Hepatocyte (in vitro differentiated cells): ENCODE measurements around the gene PKP3.

Experiments
- EZH2 ChIP-seq: fragments of 200-600 bp; sonication (generic); IDR thresholded peaks from 2 replicates; pipeline ENCODE4 v1.6.1; 2016; ENCODE audit warnings: antibody characterized with exemption, mild to moderate bottlenecking, borderline replicate concordance
- TF ChIP-seq, protein P1 (sequence below): fragments of 200-600 bp; sonication (generic); IDR thresholded peaks from 2 replicates; pipeline ENCODE4 v1.5.1; 2016; ENCODE audit warnings: antibody characterized with exemption, mild to moderate bottlenecking; ENCODE audit not compliant: poor library complexity

DNA sequence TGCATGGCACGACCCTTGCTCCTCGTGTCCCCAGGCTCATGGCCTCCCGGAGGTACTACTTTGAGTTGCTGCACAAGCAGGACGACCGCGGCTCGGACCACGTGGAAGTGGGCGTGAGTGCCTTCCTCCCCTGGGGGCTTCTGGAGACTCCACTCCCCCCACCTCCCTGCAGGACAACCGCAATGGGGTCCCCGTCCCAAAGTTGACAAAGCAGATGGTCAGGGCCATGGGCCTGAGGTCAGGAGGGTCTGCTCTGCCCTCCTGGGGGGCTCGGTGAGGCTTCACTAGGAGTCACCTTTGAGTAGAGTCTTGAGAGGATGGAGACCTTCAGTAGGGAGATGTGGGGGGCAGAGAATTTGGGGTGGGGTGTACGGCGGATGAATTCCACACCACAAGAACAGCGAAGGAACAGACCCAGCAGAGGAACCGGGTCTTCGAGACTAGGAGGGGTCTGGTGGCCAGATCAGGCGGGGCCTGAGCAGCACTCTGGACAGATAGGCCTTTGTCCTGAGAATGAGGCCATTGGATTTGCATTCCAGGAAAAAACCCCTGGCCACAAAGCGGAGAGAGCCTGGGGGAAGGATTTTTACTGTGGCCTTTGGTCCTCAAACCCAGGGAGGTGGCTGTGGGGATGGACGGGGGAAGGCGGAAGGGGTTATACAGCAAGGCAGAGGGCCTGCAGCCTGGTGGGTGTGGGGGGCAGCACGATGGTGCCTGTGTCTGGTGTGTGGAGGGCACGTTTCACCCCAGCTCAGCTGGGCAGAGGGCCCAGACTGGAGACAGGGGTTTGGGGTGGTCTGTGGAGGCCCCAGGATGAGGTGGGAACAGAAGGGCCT lies 20.1 kb upstream of the PKP3 start:
- TF ChIP-seq, protein P1, sequence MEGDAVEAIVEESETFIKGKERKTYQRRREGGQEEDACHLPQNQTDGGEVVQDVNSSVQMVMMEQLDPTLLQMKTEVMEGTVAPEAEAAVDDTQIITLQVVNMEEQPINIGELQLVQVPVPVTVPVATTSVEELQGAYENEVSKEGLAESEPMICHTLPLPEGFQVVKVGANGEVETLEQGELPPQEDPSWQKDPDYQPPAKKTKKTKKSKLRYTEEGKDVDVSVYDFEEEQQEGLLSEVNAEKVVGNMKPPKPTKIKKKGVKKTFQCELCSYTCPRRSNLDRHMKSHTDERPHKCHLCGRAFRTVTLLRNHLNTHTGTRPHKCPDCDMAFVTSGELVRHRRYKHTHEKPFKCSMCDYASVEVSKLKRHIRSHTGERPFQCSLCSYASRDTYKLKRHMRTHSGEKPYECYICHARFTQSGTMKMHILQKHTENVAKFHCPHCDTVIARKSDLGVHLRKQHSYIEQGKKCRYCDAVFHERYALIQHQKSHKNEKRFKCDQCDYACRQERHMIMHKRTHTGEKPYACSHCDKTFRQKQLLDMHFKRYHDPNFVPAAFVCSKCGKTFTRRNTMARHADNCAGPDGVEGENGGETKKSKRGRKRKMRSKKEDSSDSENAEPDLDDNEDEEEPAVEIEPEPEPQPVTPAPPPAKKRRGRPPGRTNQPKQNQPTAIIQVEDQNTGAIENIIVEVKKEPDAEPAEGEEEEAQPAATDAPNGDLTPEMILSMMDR: no peak
- no peak for TF ChIP-seq EZH2
